ENCODE measurements around the gene C3orf18.
"Not testable (repeated sequence)": the region's sequence is repeated elsewhere in the genome, so short reads cannot be mapped to it uniquely, and the experiment has no call there.

C3orf18 gene

GRCh38 chr3:50517721-50518206 is 49.8 kb downstream of the C3orf18 start:
- H3K4me3 ChIP-seq (ENCODE audit: low read depth, low read length): no peak overlapping the region
- no peak for TF ChIP-seq MYC (IDR thresholded peaks at IDR 0.05; ENCODE audit: low read depth, low read length)
- TF ChIP-seq MAX (IDR thresholded peaks at IDR 0.05; ENCODE audit: low read depth, low read length): no peak
- no peak for TF ChIP-seq POLR2A (IDR thresholded peaks at IDR 0.05; ENCODE audit: extremely low read depth, insufficient read length)
- TF ChIP-seq CTCF (IDR thresholded peaks at IDR 0.05; ENCODE audit: low read depth, low read length): no peak
- no peak for DNase-seq (ENCODE audit: low read depth)

- H3K4me3 ChIP-seq (ENCODE audit: low read depth, low read length): no peak overlapping the region
- TF ChIP-seq MAX (IDR thresholded peaks at IDR 0.05; ENCODE audit: low read depth, low read length) (no peak), MYC (IDR thresholded peaks at IDR 0.05; ENCODE audit: low read depth, low read length) (no peak), CTCF (IDR thresholded peaks at IDR 0.05; ENCODE audit: low read depth, low read length) (no peak), POLR2A (IDR thresholded peaks at IDR 0.05; ENCODE audit: extremely low read depth, insufficient read length) (no peak)
- DNase-seq (ENCODE audit: low read depth): no peak
Observed at GRCh38 chr3:50516440-50516871, 51.1 kb downstream of the C3orf18 start.

GRCh38 chr3:50515565-50516439 is 51.7 kb downstream of the C3orf18 start:
- DNase-seq (ENCODE audit: low read depth): peak; percentile 28
- TF ChIP-seq CTCF (IDR thresholded peaks at IDR 0.05; ENCODE audit: low read depth, low read length) (no peak), POLR2A (IDR thresholded peaks at IDR 0.05; ENCODE audit: extremely low read depth, insufficient read length) (no peak), MYC (IDR thresholded peaks at IDR 0.05; ENCODE audit: low read depth, low read length) (no peak), MAX (IDR thresholded peaks at IDR 0.05; ENCODE audit: low read depth, low read length) (no peak)
- H3K4me3 ChIP-seq (ENCODE audit: low read depth, low read length): no peak overlapping the region

GRCh38 chr3:50512908-50513307 is 54.6 kb downstream of the C3orf18 start:
- DNase-seq (ENCODE audit: low read depth); H3K4me3 ChIP-seq (ENCODE audit: low read depth, low read length): not testable (repeated sequence)

GRCh38 chr3:50512131-50512530 is 55.4 kb downstream of the C3orf18 start:
- DNase-seq (ENCODE audit: low read depth): no peak
- TF ChIP-seq MYC (IDR thresholded peaks at IDR 0.05; ENCODE audit: low read depth, low read length): no peak
- no peak for TF ChIP-seq POLR2A (IDR thresholded peaks at IDR 0.05; ENCODE audit: extremely low read depth, insufficient read length)
- no peak for TF ChIP-seq CTCF (IDR thresholded peaks at IDR 0.05; ENCODE audit: low read depth, low read length)
- no peak for TF ChIP-seq MAX (IDR thresholded peaks at IDR 0.05; ENCODE audit: low read depth, low read length)
- H3K4me3 ChIP-seq (ENCODE audit: low read depth, low read length): no peak overlapping the region

- TF ChIP-seq MYC (IDR thresholded peaks at IDR 0.05; ENCODE audit: low read depth, low read length): no peak
- no peak for TF ChIP-seq POLR2A (IDR thresholded peaks at IDR 0.05; ENCODE audit: extremely low read depth, insufficient read length)
- no peak for TF ChIP-seq MAX (IDR thresholded peaks at IDR 0.05; ENCODE audit: low read depth, low read length)
- no peak for TF ChIP-seq CTCF (IDR thresholded peaks at IDR 0.05; ENCODE audit: low read depth, low read length)
- H3K4me3 ChIP-seq (ENCODE audit: low read depth, low read length): no peak overlapping the region
- DNase-seq (ENCODE audit: low read depth): peak; percentile 17
Observed at GRCh38 chr3:50510325-50510724, 57.2 kb downstream of the C3orf18 start.

Data from NB4 (cell line).